Activated CD4-positive, alpha-beta T cell treated with anti-CD3 and anti-CD28 coated beads, Interleukin-2, amount 50 U/mL, for 16 hours (primary cell): ENCODE data around the gene VPS39.

ENCODE experiments used
- DNase-seq: peaks from one replicate; pipeline ENCODE4 v3.0.0-alpha.2; 2020

The VPS39 gene

DNA sequence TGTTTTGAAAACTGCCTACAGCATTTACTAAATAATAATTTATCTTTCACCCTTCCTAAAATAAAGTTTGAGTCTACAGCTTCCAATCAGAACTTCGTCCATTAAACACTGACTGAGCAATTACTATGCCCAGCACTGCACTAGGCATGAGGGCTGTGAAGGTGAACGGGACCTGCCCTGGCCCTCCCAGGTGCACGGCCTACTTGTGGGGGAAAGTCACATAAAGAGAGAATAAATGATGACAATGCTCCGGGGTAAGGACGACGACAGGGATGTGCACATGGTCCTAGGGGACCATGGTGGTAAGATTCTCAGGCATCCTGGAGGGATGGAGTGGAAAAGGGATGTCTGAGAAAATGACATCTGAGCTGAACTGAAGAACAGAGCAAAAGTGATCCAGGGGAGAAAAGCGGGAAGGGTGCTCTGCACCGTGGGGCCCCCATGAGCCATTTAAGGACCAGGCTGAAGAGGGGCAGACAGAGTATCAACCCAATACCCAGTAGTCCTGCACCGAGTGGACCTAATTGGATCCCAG, 63.2 kb downstream of the VPS39 start:
- DNase-seq = no peak

DNA sequence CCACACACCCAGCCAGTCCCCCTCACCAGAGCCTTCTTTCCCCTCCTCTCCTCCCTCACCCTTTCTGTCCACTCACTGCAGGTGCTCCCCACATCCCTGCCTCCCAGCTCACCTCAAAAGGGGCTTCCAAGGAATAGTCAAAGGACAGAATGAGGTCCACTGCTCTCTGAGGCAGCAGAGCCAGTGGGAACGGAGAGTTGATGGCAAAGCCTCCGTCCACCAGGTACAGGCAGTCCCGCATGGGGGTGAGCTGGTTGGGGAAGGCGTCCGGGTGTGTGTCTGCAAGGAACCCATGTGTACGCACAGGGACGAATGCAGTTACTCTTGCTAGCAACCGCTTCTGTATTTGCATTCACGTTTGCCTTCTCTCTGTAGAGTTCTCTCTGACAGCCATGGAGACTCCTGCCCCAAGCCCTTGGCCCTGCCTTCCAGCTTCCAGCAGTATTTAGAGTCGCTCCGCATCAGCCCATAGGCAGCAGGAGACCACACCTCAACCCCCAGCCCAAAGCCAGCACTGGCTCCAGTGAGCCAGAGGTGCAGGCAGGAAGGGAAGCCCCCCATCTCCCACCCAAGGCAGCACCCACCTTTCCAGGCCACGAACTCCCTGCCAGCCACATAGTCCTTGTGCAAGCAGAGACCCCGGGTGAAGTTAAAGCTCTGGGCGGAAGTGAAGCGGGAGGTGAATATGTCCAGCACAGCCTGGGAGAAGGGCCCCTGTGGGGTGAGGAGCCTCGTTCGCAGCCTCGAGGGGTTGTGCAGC, 64.1 kb downstream of the VPS39 start:
- no peak for DNase-seq

DNA sequence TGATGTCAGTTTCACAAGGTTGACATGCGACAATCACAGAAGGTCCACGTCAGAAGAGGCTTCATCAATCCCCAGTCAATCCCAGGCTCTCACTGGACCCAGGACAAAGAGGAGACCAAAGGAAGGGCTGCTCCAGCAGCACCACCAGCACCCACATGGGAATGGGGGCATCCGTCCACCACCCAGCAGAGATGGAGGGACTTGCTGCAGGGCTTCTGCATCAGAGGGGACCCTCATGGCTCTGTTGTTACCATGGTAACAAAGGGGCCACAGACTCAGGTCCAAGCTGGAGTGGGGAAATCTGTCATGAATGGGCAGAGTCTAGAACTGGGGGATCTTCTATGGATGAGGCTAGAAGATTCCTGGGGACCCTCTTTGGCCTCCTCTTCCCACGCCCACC, 64.7 kb downstream of the VPS39 start:
- no peak for DNase-seq

DNA sequence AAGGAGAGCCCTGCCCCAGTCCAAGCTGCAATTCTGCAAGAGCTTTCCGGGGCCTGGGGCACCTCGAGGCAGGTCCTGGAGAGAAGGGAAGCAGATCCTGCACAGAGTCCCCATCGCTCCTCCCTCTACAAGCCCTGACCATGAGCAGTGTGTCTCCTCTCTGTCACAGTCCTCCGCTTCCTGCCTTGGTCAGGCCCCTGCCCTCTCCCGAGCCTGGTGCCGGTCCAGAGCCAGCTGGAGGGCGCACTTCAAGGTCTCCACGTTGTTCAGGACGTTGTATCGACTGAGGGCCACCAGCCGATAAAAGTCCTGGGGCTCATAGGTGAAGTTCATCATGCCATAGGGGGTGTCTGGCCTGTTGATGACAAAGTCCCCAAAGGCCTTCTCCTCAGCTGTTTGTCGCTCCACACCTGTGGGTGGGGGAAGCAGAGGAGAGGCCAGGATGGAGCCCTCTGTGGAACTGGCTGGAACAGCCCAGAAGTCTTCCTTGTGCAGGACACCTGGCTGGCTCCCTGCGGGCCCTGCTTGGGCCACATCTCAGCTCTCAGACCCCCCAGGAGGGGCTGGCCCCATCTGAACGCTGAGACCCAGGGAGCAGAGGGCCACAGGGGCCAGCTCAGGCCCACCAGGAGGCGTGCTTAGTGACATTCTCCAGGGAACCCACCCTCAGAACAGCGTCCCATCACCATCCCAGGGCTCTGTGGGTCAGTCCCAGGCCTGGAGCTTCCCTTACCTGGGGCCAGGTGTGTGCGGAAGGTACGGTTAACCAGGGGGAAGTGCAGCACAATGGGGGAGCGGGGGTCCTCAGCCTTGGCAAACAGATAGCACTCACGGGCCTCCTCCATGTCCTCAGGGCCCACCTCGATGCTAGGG, 66.1 kb downstream of the VPS39 start:
- DNase-seq = no peak

DNA sequence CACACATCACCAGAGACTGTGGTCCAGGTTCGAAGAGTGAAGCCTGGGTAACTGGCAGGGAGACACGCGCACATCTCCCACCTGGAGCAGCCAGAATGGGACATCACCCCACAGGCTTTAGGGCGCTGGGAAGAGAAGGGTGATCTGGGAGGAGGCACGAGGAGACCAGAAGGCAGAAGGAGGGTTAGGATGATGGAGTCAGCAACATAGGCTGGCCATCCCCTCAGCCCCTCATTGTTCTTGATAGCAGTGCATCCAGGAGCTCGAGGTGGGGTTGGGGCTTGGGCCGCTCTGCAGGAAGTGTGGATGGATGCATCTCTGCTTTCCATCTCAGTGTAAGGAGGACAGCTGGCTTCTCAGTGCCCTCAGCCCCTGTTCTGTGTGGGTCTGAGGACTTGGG, 66.9 kb downstream of the VPS39 start:
- DNase-seq = no peak

DNA sequence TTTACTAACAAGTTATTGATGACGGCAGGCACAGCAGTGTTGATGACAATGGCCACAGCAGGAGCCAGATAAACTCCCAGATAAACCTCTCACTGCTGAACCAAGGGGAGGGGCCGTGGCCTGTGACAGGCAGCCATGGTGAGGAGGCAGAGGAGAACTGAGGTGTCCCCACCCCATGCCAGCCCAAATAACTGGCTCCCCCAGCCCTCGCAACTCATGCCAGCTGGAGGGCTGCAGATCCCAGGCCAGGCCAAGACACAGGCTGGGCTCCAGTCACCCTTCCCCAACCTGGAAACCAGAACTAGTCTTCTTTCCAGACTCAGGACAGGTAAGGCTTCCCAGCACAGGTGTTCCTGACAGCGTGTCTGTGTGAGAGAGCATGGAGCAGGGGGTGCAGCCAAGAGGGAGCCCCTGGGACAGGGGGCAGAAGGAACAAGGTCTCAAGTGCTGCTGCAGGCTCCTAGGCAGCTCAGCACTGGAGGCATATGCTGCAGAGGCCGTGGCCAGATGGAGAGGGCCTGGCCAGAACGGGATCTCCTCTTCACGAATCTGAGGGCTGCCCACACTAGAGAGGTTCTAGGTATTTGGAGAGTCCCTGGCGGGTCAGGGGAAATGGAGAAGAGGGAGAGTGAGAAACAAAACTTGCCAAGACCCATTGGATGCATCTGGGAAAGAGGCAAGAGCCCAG, 67.6 kb downstream of the VPS39 start:
- DNase-seq = no peak

DNA sequence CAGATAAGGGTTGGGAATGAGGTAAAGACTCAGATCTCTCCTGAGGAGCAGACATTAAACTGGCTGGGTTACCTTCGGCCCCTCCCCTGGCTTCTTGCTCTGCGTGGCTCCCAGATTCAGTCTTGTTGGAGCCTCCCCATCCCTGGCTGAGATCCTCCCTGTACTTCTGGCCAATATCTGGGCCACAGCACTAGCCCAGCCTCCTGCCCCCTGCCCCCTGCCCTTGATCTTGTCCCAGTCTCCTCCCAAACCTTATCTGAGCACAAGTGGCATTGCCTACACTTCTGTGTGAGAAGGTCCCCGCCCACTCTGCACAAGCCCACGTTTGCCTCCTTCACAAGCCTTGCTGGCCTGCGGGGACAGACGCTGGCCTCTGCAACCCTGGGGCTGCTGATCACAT, 68.5 kb downstream of the VPS39 start:
- DNase-seq = no peak

DNA sequence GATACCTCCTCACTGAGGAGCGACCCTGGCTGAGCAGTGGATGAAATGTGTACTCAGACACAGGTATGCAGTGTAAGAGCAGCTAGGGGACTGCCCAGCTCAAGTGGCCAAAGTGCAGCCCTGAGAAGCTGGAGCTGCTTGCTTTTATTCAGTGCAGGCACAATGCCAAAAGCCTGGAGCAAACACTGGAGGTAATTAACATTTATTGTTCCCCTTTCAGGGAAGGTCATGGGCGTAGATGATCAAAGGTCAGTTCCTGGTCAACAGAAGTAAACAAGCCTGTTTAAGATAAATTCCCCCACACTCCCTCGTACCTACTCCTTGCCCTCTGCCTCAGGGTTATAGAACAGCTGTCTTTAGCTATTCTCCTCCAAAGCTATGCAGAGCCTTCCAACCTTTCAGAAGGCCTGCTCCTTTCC, 69.1 kb downstream of the VPS39 start:
- DNase-seq = no peak

DNA sequence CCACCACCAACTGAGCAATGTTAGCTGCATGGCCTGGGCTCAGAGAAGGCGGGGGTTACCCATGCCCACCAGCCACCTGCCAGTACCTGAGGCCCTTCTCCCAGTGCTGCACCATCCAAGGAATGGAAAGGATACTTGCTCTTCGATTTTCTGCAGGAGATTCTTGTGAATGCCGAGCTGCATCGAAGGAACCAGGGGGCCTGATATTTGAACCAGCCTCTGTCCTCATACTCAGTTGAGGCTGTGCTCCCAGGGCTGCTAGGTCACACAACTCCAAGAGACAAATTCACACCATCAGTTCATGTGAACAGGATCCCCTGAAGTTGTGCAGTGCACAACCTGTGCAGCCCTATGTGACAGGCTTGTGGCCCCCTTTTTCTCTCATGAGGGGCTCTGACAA, 69.7 kb downstream of the VPS39 start:
- DNase-seq = no peak

DNA sequence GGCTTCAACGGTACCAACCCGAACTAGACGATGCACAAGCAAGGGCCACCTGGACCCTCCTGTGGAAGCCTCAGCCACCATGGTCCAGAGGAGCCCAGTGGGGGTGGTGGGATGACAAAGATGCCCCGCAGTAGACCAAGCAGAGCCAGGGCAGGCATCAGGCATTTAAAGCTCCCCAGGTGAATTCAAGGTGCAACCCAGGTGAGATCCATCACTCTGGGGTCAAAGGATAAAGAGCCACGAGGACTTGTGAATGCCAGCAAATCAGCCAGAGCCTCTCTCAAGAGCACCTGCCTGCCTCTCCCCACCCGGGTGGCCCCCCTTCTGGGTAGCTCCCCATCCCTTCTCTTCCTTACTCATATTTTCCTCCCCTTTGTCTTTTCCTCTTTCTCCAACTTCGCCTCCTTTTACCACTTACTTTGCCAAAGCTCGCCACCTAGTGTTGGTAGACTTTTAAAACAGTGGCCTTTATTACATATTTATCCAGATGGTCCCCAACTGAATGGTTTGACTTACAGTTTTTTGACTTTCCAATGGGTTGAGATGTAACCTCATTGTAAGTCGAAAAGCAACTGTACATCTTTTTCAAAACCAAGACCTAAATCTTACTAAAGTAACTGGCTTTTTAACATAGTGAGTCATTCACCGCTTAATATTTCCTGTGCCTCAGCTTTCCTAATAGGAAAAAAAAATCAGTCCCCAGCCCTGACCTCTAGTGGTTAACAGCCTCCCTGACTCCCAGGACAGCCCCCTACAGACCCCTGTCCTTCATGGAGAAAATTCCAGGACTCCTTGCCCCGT, 70.4 kb downstream of the VPS39 start:
- DNase-seq = peak; percentile 37

GRCh38 chr15:42136513-42136912, 71.6 kb downstream of the VPS39 start:
- no peak for DNase-seq

GRCh38 chr15:42135351-42135750, 72.8 kb downstream of the VPS39 start:
- no peak for DNase-seq

GRCh38 chr15:42134617-42135245, 73.4 kb downstream of the VPS39 start:
- DNase-seq = no peak

DNA sequence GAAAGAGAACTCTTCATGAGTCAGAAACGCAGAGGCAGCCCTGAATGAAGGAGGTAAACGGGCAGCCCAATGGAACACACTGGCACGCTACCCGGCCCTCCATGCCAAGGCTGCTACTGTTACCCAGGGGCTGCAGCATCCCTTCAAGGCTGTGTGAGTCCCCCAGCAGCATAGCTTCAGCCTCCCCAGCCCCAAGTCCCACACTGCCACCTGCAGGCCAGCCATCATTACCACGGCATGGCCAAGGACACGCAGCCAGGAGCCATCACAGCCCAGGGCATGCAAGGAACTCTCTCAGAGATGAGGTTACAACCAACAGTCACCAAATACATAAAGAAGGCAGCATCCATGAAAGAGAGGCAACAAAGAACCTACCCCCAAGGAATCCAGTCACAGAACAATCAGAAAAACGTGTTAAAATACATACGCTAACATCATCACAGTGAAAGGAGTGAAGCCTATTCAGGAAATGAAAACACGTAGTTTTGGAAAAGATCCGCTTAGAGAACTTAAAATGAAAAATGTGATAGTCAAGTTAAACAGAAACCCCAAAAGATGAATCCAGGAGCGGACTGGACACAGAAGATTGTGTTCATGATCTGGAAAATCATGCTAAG, 74.1 kb downstream of the VPS39 start:
- peak; percentile 68 for DNase-seq

DNA sequence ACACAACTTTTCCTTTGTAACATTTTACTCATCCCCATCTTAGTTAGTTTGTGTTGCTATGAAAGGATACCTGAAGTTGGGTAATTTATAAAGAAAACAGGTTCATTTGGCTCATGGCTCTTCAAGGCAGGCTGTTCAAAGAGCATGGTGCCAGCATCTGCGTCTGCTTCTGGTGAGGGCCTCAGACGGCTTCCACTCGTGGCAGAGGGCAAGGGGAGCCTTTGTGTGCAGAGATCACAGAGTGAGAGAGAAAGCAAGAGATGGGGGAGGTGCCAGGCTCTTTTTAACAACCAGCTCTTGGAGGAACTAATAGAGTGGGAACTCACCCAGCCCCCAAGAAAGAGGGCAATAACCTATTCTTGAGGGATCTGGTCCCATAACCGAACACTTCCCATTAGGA, 74.7 kb downstream of the VPS39 start:
- DNase-seq = no peak

- DNase-seq = no peak
These were observed 76.0 kb downstream of the VPS39 start for GRCh38 chr15:42131826-42132806.

DNA sequence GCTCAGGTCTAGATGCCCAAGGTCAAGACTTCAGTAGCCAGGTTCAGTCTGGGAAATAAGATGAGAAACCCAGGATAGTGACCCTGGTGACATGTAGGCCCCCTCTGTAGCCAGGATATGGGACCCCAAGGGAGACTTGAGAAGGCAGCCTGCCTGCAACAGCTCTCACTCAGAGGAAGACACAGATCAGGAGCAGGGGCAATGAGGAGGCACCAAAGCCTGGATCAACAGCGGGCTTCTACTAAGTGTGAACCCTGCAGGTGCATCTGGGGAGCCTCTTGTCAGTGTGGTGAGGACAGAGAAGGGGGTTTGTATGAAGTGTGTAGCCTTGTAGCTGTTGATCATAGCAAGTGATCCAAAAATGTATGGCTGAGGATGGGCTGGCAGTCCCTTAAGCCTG, 77.1 kb downstream of the VPS39 start:
- no peak for DNase-seq

GRCh38 chr15:42130246-42130986, 77.7 kb downstream of the VPS39 start:
- no peak for DNase-seq

GRCh38 chr15:42129364-42129763, 78.7 kb downstream of the VPS39 start:
- DNase-seq = no peak

GRCh38 chr15:42128476-42128875, 79.6 kb downstream of the VPS39 start:
- no peak for DNase-seq
